Activated CD4-positive, alpha-beta T cell treated with anti-CD3 and anti-CD28 coated beads, Interleukin-2, amount 50 U/mL, for 1 hour (primary cell): Measurements from ENCODE around the gene NUTF2.
"Not testable (repeated sequence)": the region's sequence is repeated elsewhere in the genome, so short reads cannot be mapped to it uniquely, and the experiment has no call there.

Source experiments
- DNase-seq: peaks from one replicate; pipeline ENCODE4 v3.0.0-alpha.2; 2020

NUTF2 gene

DNA sequence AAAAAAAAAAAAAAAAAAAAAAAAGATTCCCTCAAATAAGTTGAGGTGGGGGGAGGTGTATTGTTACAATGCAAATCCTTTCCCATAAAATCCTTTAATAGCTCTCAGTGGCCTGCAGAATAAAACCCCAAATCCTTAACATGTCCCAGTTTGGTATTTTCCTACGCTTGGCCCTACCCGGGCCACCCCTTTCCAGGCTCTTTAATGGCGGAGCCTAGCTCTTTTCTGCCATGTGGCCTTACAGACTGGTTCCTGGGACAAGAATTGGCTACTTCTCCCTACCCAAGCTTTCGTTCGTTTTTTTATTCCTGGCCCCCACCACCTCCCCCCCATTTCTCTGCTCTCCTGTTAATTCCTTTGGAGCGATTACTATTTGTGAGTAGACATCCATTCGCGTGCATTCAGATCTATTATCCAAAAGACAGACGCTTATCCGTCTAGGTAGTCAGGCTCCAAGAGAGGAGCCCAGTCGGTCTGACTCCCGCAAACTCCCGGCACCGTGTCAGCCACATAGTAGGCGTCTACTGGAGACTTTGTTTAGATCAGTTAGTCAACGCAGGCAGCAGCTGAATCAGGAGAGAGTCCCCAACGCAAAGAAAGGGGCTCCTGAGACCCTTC lies 5.4 kb upstream of the NUTF2 start:
- DNase-seq, result no peak

DNA sequence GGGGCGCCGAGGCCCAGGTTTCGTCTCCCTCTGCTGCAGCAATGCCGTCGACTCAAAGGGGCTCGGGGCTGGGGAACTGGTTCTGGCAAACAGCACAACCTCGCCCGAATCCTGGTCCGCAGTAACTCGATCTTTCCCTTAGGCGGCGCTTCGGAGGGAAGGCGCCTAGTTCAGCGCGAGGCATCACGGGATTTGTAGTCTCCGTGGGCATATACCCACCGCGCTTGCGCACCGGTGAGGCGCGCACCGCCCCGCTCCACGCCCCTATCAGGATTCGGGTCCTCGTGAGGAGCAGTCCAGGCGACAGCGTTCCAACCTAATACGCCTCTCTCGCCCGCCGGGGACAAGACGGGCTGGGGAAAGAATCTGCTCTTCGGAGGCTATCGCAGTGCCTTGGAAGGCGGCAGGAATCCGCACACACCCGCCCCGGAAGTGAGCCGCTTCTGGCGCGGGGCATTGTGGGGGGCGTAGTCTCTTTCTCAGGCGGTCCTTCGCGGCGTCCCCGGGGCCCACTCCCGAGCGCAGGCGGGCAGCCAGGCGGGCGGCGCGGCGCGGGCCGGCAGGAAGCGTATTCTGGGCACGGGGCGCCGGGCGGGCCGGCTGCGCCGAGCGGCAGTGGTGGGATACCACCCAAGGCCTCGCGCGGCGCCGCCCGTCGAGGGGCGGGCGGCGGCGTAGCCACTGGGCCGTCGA lies 4.8 kb upstream of the NUTF2 start, which contains the start of gene THAP11:
TSS of gene THAP11 (plus strand) at position 505 of the 693 bp plus-strand sequence. CDS start 235 bp downstream, outside the sequence.
- DNase-seq, result peak; percentile 94

DNA sequence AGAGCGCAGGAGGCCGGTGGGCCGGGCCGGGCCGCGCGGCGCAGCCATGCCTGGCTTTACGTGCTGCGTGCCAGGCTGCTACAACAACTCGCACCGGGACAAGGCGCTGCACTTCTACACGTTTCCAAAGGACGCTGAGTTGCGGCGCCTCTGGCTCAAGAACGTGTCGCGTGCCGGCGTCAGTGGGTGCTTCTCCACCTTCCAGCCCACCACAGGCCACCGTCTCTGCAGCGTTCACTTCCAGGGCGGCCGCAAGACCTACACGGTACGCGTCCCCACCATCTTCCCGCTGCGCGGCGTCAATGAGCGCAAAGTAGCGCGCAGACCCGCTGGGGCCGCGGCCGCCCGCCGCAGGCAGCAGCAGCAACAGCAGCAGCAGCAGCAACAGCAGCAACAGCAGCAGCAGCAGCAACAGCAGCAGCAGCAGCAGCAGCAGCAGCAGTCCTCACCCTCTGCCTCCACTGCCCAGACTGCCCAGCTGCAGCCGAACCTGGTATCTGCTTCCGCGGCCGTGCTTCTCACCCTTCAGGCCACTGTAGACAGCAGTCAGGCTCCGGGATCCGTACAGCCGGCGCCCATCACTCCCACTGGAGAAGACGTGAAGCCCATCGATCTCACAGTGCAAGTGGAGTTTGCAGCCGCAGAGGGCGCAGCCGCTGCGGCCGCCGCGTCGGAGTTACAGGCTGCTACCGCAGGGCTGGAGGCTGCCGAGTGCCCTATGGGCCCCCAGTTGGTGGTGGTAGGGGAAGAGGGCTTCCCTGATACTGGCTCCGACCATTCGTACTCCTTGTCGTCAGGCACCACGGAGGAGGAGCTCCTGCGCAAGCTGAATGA lies 4.0 kb upstream of the NUTF2 start:
- DNase-seq, result peak; percentile 59

DNA sequence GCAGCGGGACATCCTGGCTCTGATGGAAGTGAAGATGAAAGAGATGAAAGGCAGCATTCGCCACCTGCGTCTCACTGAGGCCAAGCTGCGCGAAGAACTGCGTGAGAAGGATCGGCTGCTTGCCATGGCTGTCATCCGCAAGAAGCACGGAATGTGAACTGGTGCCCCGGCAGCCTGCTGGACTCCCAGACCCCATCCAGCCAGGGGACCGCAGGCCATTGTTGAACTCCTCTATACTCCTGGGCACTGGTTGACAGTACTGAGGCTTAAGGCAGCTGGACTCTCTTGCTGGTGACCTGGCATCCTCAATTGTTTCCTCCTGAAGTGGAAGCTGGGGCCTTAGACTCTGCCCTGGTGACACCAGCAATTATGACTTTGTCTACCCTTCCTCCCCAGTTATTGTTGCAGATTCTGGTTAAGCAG lies 3.4 kb upstream of the NUTF2 start:
- DNase-seq, result no peak

DNA sequence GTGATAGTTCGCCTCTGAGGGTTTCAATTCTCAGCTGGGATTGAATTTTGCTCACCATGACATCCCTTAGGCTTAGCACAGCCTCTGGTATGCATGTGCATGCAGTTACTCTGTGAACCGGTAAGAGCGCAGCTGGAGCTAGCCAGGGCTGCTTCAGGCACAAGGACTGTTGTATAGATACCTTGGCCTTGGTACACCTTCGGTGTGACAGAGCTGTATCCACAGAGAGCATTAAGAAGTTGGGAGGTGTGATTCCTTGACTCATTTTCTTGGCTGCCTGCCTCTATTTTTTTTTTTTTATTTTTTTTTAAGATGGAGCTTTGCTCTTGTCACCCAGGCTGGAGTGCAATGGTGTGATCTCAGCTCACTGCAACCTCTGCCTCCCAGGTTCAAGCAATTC lies 2.2 kb upstream of the NUTF2 start:
- DNase-seq, result no peak

DNA sequence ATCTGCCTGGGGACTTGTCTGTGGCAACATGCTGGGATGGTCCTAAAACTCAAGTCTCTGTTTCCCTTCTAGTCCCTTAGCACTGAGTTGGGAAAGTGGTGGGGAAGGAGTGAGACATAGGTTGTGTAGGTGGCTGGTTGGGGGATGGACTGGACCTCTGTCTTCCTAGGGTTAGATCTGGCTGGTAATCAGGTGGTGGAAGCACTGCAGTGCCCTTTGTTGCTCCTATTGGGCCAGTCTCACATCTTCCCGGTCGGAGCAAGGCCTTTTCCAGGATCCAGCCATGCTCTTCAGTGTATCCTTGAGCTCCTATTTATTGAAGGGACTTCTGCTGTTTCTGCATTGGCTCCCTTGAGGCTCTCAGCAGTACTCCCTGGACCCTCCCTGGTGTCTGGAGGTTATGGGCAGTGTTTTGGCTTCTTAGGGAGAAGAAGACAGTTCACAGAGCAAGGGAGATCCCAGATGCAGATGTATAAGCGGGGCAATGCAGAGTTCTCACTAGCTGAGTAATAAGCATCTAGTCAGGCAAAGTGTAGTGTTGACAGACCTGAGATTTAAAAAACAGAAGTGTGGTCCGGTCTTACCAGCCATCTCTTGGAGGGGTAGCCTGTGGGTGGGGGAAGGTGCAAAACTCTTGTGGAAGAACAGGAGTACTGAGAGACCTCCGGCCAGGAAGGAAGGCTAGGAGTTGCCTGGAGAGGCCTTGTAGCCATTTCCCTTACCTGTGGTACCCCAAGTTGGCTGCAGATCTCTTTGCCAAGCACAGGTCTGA lies 1.3 kb upstream of the NUTF2 start:
- DNase-seq, result no peak

DNA sequence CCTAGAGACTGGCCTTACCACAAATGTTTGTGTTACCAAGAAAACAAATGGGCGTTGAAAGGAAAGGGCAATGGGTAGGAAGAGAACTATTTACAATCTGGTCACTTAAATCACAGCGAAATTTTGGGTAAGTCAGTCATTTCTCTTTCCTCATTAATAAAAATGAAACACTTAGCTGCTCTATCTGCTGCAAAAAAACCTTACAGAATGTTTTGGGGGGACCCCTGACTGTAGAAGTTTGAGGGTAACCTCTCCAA lies 742 bp upstream of the NUTF2 start:
- DNase-seq, result no peak

DNA sequence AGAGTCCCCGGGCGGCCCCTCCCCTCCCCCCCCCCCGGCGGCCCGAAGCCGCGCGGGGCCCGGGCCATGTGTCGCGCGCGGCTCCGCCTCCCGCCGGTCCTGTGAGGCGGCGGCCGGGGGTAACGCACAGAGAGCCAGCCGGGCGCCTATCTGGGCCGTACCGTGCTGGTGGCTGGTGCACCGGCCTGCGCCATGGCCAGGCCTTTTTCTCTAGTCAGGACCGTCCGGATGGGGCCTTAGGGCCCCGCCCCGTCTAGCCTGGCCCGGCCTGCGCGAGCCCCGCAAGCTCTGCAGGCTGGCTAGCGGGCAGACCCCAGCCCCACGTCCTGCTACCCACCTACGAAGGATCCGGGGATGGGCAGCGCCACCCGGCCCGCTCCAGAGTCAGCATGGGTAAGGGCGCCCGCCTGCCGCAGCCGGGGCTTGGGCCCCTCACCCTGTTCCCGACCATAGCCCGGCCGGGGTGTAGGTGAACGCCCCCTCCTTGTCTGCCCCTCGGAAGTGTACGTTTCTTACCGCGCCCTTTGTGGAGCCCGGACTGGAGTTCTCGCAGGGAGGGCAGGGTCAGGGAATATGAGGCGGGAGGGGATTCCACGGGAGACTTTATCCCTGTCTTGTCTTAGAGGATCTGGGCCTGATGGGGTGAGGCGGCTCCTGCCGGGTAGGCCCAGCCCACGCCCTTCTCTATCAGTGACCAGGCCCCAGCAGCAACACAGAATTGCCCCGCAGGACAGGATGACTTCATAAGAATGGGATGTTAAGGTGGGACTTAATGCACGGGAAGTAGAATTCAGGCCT lies 530 bp downstream of the NUTF2 start, which contains the start of gene CENPT:
TSS of gene CENPT (minus strand) at position 630 of the 798 bp plus-strand sequence. CDS start 13,834 bp downstream, outside the sequence.
- DNase-seq, result peak; percentile 64

DNA sequence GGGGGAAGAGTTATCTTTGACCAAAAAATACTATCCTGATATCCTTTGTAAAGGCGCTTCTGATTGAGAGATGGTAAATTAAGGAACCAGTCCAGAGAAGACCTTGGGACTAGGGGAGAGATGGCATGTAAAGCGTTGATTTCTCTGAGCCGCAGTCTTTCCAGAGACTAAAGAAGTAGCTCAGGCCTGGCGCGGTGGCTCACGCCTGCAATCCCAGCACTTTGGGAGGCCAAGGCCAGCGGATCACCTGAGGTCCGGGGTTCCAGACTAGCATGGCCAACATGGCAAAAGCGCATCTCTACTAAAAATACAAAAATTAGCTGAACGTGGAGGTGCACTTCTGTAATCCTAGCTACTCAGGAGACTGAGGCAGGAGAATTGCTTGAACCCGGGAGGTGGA lies 1.4 kb downstream of the NUTF2 start:
- no peak for DNase-seq

DNA sequence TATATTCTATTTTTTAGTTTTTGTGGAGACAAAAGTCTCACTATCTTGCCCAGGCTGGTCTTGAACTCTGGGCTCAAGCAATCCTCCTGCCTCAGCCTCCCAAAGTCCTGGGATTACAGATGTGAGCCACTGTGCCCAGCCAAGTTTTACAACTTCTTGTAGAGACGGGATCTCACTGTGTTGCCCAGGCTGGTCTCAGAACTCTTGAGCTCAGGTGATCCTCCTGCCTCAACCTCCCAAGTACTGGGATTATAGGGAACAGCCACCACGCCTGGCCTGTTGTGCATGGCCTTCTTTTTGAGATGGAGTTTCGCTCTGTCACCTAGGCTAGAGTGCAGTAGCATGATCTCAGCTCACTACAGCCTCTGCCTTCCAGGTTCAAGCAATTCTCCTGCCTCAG lies 6.9 kb downstream of the NUTF2 start:
- no peak for DNase-seq

DNA sequence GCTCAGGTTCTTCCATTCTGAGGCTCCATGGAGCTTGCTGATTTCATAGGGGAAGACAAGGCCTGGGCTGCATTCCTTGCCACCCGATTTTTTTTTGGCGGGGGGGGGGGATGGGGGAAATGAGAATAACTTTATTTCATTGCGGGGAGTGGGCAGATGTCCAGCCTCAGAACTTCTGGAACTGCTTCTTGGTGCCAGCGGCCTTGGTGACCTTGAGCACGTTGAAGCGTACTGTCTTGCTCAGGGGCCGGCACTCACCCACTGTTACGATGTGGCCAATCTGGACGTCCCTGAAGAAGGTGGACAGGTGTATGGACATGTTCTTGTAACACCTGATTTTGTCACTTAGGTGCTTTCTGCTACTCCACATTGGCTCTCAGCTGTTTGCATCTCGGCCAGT lies 9.1 kb downstream of the NUTF2 start:
- no peak for DNase-seq

DNA sequence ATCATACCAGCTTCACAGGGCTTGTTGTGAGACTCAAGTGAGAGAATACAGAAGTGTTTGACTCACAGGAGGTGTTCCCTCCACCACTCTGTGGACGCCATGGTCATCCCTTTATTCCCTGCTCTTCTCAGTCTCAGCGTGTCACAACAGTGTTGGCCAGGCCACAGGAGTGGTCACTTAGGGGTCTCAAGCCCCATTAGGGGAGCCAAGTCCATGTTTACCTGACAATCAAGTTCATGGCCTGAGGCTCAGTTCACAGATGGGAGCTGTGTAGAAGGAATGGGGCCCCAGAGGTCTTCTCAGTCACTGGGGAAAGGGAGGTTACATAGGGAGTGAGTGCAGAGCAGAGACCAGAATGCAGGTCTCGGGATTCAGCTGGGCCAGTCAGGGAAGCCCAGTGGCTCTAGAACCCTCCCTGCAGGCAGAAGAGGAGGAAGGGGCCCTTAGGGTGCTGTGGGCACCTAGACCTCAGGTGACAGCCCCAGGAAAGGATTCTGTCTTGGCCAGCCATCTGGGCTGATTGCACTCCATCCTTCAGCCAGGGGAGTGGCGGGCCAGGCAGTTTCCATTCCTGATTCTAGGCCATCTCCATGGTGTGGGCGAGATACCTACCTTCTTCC lies 10.3 kb downstream of the NUTF2 start:
- no peak for DNase-seq

DNA sequence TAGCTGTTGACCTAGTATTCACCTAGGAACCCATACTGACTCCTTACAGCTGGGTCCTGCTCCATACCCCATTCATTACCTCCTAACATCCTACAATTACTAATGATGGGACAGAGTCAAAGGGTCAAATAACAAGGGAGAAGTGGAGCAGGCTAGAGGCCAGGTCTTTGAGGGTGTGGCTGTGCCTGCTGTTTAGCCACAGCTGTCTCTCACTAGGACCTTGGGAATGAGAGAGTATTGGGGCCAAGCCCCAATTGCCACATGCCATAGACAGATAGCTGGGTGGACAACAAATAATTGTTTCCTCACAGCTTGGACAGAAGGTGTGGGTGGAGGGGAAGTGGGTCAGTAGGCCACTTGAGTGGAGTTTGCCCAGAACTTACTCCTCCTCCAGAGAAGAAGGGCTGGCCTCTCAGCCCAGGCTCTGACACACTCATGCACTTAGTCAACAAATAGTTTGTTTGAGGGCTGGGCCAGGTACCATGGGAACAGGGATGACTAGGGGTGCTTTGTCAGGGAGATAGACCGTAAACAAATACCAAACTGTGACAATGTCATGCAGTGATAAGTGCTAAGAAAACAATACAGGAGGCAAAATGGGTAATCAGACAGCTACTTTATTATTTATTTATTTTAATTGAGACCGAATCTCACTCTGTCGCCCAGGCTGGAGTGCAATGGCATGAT lies 11.0 kb downstream of the NUTF2 start:
- peak; percentile 30 for DNase-seq

DNA sequence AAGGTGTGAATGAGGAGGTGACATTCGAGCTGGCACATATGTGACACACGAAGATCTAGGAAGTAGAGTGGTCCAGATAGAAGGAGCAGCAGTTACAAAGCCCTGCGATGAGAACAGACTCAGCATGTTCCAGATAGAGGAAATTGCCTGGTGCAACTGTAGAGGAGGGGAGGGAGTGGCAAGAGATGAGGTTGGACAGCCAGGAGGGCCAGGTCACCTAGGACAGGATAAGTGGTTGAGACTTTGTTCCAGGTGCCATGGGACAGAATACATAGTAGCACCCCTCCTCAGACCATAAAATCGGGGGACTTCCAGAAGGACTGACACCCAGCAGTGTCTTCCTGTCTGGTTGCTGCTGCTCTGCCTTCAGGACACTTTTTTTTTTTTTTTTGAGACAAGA lies 11.8 kb downstream of the NUTF2 start:
- no peak for DNase-seq

DNA sequence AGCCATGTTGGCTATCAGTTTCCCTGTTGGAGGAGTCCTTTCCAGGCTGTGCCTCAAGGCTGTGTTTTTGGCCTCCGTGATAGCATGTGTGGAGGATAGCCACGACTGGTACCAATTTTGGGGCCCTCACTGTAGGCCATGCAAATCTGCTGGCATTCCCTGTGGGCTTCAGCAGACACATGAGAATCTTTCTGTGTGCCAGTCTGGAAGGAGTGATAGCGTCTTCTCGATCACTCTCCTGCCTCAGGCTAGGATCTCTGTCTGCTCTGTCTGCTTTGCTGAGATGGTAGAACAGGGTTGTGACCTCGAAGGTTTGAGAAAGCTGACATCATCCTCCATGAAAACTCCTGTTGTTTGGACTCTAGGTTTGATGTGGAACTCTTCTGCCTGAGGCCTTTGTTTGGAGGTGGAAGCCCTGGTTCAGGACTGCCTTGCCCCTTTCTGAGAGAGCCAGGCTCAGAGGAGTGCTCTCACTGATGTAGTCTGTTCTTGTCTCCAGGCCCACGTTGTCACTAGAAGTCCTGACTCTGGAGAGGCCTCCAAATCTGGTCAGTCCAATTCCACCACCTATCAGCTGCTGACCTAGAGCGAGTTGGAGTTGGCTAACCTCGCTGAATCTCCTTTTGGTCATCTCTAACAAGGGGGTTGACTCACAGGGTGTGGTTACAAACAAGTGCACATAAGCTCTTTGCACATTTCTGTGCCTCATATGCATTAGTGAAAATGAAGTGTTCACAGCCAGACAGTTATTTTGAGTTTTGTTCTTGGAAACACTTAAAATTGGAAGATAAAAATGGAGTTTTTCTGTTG lies 14.1 kb downstream of the NUTF2 start:
- no peak for DNase-seq

DNA sequence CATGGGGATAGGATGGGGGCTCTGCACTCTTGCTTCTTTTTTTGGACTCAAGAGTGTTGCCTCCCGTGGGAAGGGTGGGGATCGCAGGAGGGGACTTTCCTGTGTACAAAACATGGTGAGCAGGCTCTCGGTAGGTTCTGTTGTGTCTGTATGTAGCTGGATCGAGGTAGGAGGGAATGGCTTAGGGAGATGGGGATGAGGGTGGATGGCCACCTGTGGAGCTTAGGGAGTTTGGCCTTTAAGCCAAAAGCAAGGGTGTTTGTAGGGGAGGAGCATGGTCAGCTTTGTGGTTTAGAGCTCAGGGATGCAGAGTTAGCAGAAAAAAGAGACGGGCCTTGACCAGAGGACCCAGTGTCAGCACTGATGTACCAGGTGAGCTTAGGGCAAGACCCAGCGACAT lies 15.1 kb downstream of the NUTF2 start:
- DNase-seq, result no peak

DNA sequence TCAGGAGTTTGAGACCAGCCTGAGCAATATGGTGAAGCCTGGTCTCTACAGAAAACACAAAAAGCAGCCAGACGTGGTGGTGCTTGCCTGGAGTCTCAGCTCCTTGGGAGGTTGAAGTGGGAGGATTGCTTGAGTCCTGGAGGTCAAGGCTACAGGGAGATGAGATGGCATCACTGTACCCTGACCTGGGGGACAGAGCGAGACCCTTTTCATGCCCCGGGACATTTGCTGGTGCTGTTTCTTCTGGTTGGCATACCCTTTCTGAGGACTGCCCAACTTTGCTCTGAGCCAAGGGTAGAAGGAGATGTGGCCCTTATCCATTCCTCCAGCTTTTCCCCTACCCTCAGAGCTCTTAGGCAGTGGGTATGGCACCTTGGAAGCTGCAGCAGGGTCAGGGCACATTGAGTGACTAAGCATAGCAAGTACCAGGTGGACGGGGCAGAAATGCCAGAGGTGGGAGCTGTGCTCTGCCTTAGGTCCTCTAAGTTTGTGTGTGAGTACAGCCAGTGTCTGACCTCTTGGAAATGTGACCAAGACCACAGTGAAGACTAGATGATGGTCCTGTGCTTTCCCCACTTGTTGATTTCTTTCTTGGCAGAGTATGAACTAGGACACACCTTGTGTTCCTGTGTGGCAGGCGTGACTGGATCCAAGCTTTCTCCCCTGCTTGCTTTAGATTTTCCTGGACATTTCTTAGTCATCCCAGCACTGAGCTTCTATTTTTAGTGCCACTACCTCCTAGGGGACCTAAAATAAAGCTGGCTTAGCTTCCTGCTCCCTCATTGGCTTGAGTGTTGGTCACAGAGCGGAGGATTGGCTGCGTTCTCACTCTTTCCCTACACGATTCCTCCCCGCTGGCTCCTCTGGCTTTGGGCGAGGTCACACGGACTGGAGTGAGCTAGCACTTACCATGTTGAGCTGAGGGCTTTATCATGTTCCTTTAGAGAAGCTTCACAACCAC lies 16.2 kb downstream of the NUTF2 start:
- no peak for DNase-seq

DNA sequence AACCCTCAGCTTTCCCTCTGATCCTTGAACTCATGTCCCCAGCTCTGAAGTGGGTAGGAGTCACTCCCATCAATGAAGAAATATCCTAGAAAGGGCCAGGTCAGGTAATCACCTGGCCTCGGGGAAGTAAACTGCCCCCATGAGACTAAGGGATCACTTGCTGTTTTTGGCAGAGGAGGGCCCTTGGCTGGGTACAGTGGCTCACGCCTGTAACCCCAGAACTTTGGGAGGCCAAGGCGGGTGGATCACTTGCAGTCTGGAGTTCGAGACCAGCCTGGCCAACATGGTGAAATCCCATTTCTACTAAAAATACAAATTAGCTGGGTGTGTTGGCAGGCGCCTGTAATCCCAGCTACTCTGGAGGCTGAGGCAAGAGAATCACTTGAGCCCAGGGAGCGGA lies 17.3 kb downstream of the NUTF2 start:
- not testable (repeated sequence) for DNase-seq

DNA sequence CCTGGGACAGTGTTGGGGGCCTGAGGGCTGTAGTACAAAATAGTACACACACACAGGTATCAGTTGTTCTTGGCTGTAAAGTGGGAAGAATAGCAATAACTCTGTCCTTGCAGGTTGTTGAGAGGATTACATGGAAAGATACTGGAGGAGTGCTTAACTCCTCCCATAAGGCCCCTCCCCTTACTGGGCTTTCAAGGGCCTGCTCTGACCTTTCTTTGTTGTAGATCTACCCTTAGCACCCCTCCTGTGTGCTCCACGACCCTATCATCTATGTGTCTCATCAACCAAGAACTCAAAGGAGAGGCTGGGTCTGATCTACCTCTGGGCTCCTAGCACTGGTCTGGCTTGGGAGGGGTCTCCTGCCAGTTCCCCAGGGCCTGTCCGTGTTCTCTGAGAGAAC lies 17.9 kb downstream of the NUTF2 start:
- no peak for DNase-seq
